ENCODE data around the gene MRPL24. TPM values are rescaled to one million over a fixed set of nuclear protein-coding genes. Genes with fewer than 3 reads are reported as not detected.
A peak's percentile ranks its signal among the peaks of the same experiment; 100 is the strongest.

The MRPL24 gene
- total and polyA plus RNA-seq, 10 of the 15 experiments (the other 5 are each of a cell fraction or from before 2014, with no cell fraction given) = 87.4 to 269 (median 134) TPM

GRCh38 chr1:156750711-156751450 lies 10.0 kb upstream of the MRPL24 start:
- Histone ChIP-seq H3K4me1 (ENCODE audit: control insufficient read depth, insufficient read depth, low read length) (peaks cover 28% of the 10 kb centered on the region), H3K4me3 (peak overlapping the region; percentile 99), H3K27ac (ENCODE audit: control insufficient read depth, insufficient read depth) (peak overlapping the region; percentile 99), H2AFZ (ENCODE audit: control insufficient read depth, low read depth, low read length) (peak overlapping the region; percentile 9), H3K4me2 (ENCODE audit: control insufficient read depth, insufficient read depth) (peak overlapping the region; percentile 99), H3K36me3 (ENCODE audit: control insufficient read depth in 2 of 2, insufficient read depth in 2 of 2, low read length in 1 of 2) (0 out of 4 replicates have a peak, but pooled peaks cover 0 to 3% of the 10 kb centered on the region in 2 experiments), H3K79me2 (ENCODE audit: control insufficient read depth, insufficient read depth, low read length) (peaks cover 71% of the 10 kb centered on the region), H4K20me1 (ENCODE audit: control insufficient read depth, insufficient read depth) (no peaks in the 10 kb centered on the region), H3K9ac (ENCODE audit: control insufficient read depth, insufficient read depth, low read length) (peak overlapping the region; percentile 98), H3K9me3 (replicated peaks; ENCODE audit: control insufficient read depth, insufficient read depth, low read length) (no peaks in the 10 kb centered on the region), H3K27me3 (replicated peaks in 1 of 2; ENCODE audit: control insufficient read depth in 2 of 2, insufficient read depth in 2 of 2, low read length in 1 of 2) (no peaks in the 10 kb centered on the region)
- intact Hi-C loops (cut with micrococcal nuclease; ENCODE audit: unreplicated experiment) (loop anchor here (1.0 kb wide), 1 partner anchor 16 kb away; the partner anchor contains the start of gene PRCC), in situ Hi-C loops (cut with MboI) (no loop called here)
- FAIRE-seq (no peak), ATAC-seq (peak; percentile 7), DNase-seq (ENCODE audit: low read depth, low spot score) (no peak)
- whole genome bisulfite sequencing (ENCODE audit: insufficient coverage, insufficient replicate concordance, low lambda C conversion rate, missing lambda C conversion rate) = under 1% methylated on average over 60 of the region's 64 CpGs
- no TSS peak for BruUV-seq (replicated peaks)
- SMC1A ChIA-PET (ENCODE audit: uncharacterized antibody, unreplicated experiment) = interaction anchor here (1.0 to 4.5 kb wide), 3 partner anchors 16 to 24 kb away, joined by 3 to 43 read pairs (median 24); partner anchors contain the start of genes ISG20L2, METTL25B and PRCC
- CTCF ChIA-PET = interaction anchor here (1.7 to 4.5 kb wide), 4 partner anchors 10 to 61 kb away, joined by 10 to 56 read pairs (median 18); partner anchors contain the start of genes METTL25B, MRPL24 and PRCC
- RAD21 ChIA-PET (ENCODE audit: unreplicated experiment) = interaction anchor here (1.0 to 4.2 kb wide), 6 partner anchors 9 to 93 kb away, joined by 3 to 34 read pairs (median 13); partner anchors contain the start of genes ISG20L2, METTL25B, MRPL24 and PRCC
- POLR2A ChIA-PET = interaction anchor here (1.6 to 4.4 kb wide), 4 partner anchors 10 to 23 kb away, joined by 10 to 45 read pairs (median 24); partner anchors contain the start of genes ISG20L2, METTL25B, MRPL24 and PRCC
- no peak for TF ChIP-seq RELA (IDR thresholded peaks at IDR 0.05; ENCODE audit: borderline replicate concordance, partially characterized antibody)
- no peak for TF ChIP-seq NFYA (IDR thresholded peaks at IDR 0.05; ENCODE audit: borderline replicate concordance, low read depth, low read length)
- TF ChIP-seq GATAD2B (conservative IDR thresholded peaks at IDR 0.05; ENCODE audit: low read depth) = peak; percentile 41
- peak; percentile 8; the same call in 1 of the 2 replicates for TF ChIP-seq TAF1 (IDR thresholded peaks at IDR 0.05; ENCODE audit: borderline replicate concordance, low read depth, low read length)
- TF ChIP-seq BCLAF1 (IDR thresholded peaks at IDR 0.05) = no peak
- TF ChIP-seq NFYB (IDR thresholded peaks at IDR 0.05; ENCODE audit: insufficient read depth, low read depth, low read length) = no peak
- no peak for TF ChIP-seq CHD1 (IDR thresholded peaks at IDR 0.05; ENCODE audit: low read depth, low read length)
- TF ChIP-seq TCF12 (IDR thresholded peaks at IDR 0.05; ENCODE audit: low read depth, low read length) = 0 out of 2 replicates have a peak, but pooled peaks have one; percentile 18
- no peak for TF ChIP-seq SREBF1 (IDR thresholded peaks at IDR 0.05; ENCODE audit: low read length)
- TF ChIP-seq SMAD5 (IDR thresholded peaks at IDR 0.05; ENCODE audit: low read depth) = 0 out of 2 replicates have a peak, but pooled peaks have one; percentile 15
- TF ChIP-seq NR2C1 (IDR thresholded peaks at IDR 0.05) = no peak
- no peak for TF ChIP-seq CREB1 (IDR thresholded peaks at IDR 0.05; ENCODE audit: low read depth)
- no peak for TF ChIP-seq ATF2 (IDR thresholded peaks at IDR 0.05; ENCODE audit: low read length)
- no peak for TF ChIP-seq EP300 (IDR thresholded peaks at IDR 0.05; ENCODE audit: borderline replicate concordance in 1 of 2, control insufficient read depth in 1 of 2, low read depth in 2 of 2, low read length in 2 of 2)
- TF ChIP-seq, protein P1, sequence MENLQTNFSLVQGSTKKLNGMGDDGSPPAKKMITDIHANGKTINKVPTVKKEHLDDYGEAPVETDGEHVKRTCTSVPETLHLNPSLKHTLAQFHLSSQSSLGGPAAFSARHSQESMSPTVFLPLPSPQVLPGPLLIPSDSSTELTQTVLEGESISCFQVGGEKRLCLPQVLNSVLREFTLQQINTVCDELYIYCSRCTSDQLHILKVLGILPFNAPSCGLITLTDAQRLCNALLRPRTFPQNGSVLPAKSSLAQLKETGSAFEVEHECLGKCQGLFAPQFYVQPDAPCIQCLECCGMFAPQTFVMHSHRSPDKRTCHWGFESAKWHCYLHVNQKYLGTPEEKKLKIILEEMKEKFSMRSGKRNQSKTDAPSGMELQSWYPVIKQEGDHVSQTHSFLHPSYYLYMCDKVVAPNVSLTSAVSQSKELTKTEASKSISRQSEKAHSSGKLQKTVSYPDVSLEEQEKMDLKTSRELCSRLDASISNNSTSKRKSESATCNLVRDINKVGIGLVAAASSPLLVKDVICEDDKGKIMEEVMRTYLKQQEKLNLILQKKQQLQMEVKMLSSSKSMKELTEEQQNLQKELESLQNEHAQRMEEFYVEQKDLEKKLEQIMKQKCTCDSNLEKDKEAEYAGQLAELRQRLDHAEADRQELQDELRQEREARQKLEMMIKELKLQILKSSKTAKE (IDR thresholded peaks at IDR 0.05; ENCODE audit: low read depth, poor library complexity, severe bottlenecking) = no peak
- TF ChIP-seq SIX5 (IDR thresholded peaks at IDR 0.05; ENCODE audit: low read depth, low read length, severe bottlenecking) = no peak
